Gastroesophageal sphincter (tissue), 3 donors: ENCODE data around the gene CAMK1D.

ENCODE experiments used
- POLR2A ChIP-seq, 2 donors: fragments of 450-650 bp; IDR thresholded peaks; one replicate each; pipeline ENCODE4 v1.6.1; 2017; ENCODE audit warnings: antibody characterized with exemption in 2 of 2, mild to moderate bottlenecking in 2 of 2, moderate library complexity in 1 of 2
- TF ChIP-seq, protein P1 (sequence below), 4 experiments: fragments of 200-600 bp in 2 of 4; fragments of 450-650 bp in 2 of 4; sonication (generic) in 1 of 4; IDR thresholded peaks; one replicate each; pipeline ENCODE4 v1.5.1; 2017 to 2019; ENCODE audit warnings: antibody characterized with exemption in 4 of 4, mild to moderate bottlenecking in 2 of 4, moderate library complexity in 2 of 4

DNA sequence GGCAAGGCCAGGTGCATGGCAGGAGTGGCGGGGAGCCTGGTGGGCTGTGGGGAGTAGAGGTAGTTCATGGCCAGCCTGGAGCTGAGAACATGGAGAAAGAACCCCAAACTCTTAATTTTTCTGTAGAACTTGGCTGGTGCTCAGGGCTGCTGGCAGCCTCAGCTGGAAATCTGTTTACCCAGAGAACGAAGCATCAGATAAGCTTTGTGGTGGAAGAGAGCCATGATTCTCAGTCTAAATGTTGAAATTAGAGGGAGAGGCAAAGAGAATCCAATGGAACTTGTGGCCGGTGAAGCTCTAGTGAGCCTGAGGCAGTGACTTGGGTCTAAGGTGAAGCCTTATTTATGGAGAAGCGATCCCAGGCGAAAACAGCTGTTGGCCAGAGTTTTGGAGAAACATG is 525.8 kb downstream of the CAMK1D start:
- TF ChIP-seq, protein P1, sequence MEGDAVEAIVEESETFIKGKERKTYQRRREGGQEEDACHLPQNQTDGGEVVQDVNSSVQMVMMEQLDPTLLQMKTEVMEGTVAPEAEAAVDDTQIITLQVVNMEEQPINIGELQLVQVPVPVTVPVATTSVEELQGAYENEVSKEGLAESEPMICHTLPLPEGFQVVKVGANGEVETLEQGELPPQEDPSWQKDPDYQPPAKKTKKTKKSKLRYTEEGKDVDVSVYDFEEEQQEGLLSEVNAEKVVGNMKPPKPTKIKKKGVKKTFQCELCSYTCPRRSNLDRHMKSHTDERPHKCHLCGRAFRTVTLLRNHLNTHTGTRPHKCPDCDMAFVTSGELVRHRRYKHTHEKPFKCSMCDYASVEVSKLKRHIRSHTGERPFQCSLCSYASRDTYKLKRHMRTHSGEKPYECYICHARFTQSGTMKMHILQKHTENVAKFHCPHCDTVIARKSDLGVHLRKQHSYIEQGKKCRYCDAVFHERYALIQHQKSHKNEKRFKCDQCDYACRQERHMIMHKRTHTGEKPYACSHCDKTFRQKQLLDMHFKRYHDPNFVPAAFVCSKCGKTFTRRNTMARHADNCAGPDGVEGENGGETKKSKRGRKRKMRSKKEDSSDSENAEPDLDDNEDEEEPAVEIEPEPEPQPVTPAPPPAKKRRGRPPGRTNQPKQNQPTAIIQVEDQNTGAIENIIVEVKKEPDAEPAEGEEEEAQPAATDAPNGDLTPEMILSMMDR (IDR thresholded peaks at IDR 0.05) = no peak
- TF ChIP-seq POLR2A (IDR thresholded peaks at IDR 0.05) = no peak
